CD14-positive monocyte (primary cell): ENCODE results near the gene MYCBP2. TPM values are rescaled to one million over a fixed set of nuclear protein-coding genes. Genes with fewer than 3 reads are reported as not detected.

ENCODE experiments used
- DNase-seq, 3 donors: peaks; one replicate each; pipeline ENCODE4 v3.0.0-alpha.2; 2011 to 2022
- H2AFZ ChIP-seq: 2 replicates; pipeline ENCODE4 v1.6.0; 2012; ENCODE audit warnings: mild to moderate bottlenecking, low read depth, low read length, inconsistent platforms; ENCODE audit not compliant: insufficient read depth, poor library complexity, severe bottlenecking
- H3K27ac ChIP-seq, 2 donors: 1 replicate in 1 of 2; 2 replicates in 1 of 2; pipeline ENCODE4 v1.5.1; 2012 to 2013; ENCODE audit warnings: low read length in 2 of 2, control low read depth in 1 of 2, inconsistent platforms in 1 of 2, low read depth in 1 of 2, mild to moderate bottlenecking in 1 of 2
- H3K27me3 ChIP-seq, 2 donors: one replicate each; pipeline versions ENCODE4 v1.6.0 to v1.6.1; 2011 to 2013; ENCODE audit warnings: low read length in 2 of 2; ENCODE audit not compliant: control insufficient read depth in 2 of 2, insufficient read depth in 2 of 2
- H3K36me3 ChIP-seq, 2 donors: replicated peaks in 1 of 2; 1 replicate in 1 of 2; 2 replicates in 1 of 2; pipeline versions ENCODE4 v1.5.1 to v1.6.1; 2012 to 2013; ENCODE audit warnings: low read length in 2 of 2, control low read depth in 1 of 2, inconsistent platforms in 1 of 2, mild to moderate bottlenecking in 1 of 2; ENCODE audit not compliant: insufficient read depth in 2 of 2, control insufficient read depth in 1 of 2
- H3K4me1 ChIP-seq, 2 donors: 1 replicate in 1 of 2; 2 replicates in 1 of 2; pipeline versions ENCODE4 v1.5.1 to v1.6.1; 2012 to 2013; ENCODE audit warnings: low read length in 2 of 2, control low read depth in 1 of 2, inconsistent platforms in 1 of 2, mild to moderate bottlenecking in 1 of 2, moderate library complexity in 1 of 2; ENCODE audit not compliant: insufficient read depth in 2 of 2, control insufficient read depth in 1 of 2
- H3K4me2 ChIP-seq: replicated peaks from 2 replicates; pipeline ENCODE3; 2012; ENCODE audit warnings: low read length, moderate library complexity, mild to moderate bottlenecking; ENCODE audit not compliant: poor library complexity, severe bottlenecking; ENCODE audit errors: extremely low read depth
- H3K4me3 ChIP-seq, 3 experiments: fragments of 200-600 bp in 1 of 3; sonication (generic) in 1 of 3; replicated peaks in 1 of 3; 1 replicate in 2 of 3; 2 replicates in 1 of 3; pipeline ENCODE4 v1.5.1; 2011 to 2013; ENCODE audit warnings: low read length in 3 of 3, mild to moderate bottlenecking in 3 of 3, control low read depth in 2 of 3, low read depth in 2 of 3, inconsistent platforms in 1 of 3, moderate library complexity in 1 of 3
- H3K79me2 ChIP-seq: 2 replicates; pipeline ENCODE4 v1.6.0; 2012; ENCODE audit warnings: mild to moderate bottlenecking, control low read depth, inconsistent platforms, low read length, moderate library complexity; ENCODE audit not compliant: insufficient read depth
- H3K9ac ChIP-seq: 2 replicates; pipeline ENCODE4 v1.6.0; 2017; ENCODE audit warnings: low read length, mild to moderate bottlenecking; ENCODE audit not compliant: insufficient read depth, poor library complexity, severe bottlenecking
- H3K9me3 ChIP-seq, 2 donors: replicated peaks in 1 of 2; 1 replicate in 1 of 2; 2 replicates in 1 of 2; pipeline versions ENCODE4 v1.5.1 to v1.6.1; 2012 to 2013; ENCODE audit warnings: low read length in 2 of 2, control low read depth in 1 of 2; ENCODE audit not compliant: control insufficient read depth in 1 of 2, insufficient read depth in 1 of 2
- H4K20me1 ChIP-seq: 2 replicates; pipeline ENCODE4 v1.6.0; 2012; ENCODE audit warnings: mild to moderate bottlenecking, low read length, control low read depth, moderate library complexity; ENCODE audit not compliant: insufficient read depth
- H3K27ac Mint-ChIP-seq, 7 donors: one replicate each; pipeline ENCODE4 v1.8.0; 2020; ENCODE audit warnings: mild to moderate bottlenecking in 7 of 7, mixed read lengths in 7 of 7, moderate library complexity in 6 of 7, inconsistent platforms in 2 of 7
- H3K27me3 Mint-ChIP-seq, 3 donors: one replicate each; pipeline ENCODE4 v1.8.0; 2021 to 2022; ENCODE audit warnings: low read depth in 3 of 3, mild to moderate bottlenecking in 3 of 3, mixed read lengths in 3 of 3, moderate library complexity in 3 of 3, inconsistent platforms in 1 of 3
- H3K36me3 Mint-ChIP-seq, 2 donors: one replicate each; pipeline ENCODE4 v1.8.0; 2020; ENCODE audit warnings: mixed read lengths in 2 of 2, inconsistent platforms in 1 of 2, mild to moderate bottlenecking in 1 of 2
- H3K4me1 Mint-ChIP-seq: one replicate; pipeline ENCODE4 v1.8.0; 2020; ENCODE audit warnings: mild to moderate bottlenecking, mixed read lengths
- H3K4me3 Mint-ChIP-seq, 2 donors: one replicate each; pipeline ENCODE4 v1.8.0; 2020; ENCODE audit warnings: mild to moderate bottlenecking in 2 of 2, mixed read lengths in 2 of 2, moderate library complexity in 1 of 2
- H3K9me3 Mint-ChIP-seq, 7 donors: one replicate each; pipeline ENCODE4 v1.8.0; 2020 to 2022; ENCODE audit warnings: mixed read lengths in 7 of 7, mild to moderate bottlenecking in 6 of 7, moderate library complexity in 6 of 7, inconsistent platforms in 2 of 7
- CTCF ChIP-seq: fragments of 200-600 bp; IDR thresholded peaks from one replicate; pipeline ENCODE4 v1.8.0; 2022; ENCODE audit warnings: antibody characterized with exemption, mild to moderate bottlenecking
- WGBS: methylation state at CpG from one replicate; pipeline ENCODE4 v1.1.5; 2013; ENCODE audit warnings: missing lambda C conversion rate; ENCODE audit not compliant: insufficient coverage; 5-methylcytosine and 5-hydroxymethylcytosine counted together
- intact Hi-C, 2 donors: fragments of 100-400 bp; cut with micrococcal nuclease; formaldehyde crosslinking; loops; one replicate each; pipeline versions ENCODE4 v1.15.0 to v1.15.1; 2023
- polyA plus RNA-seq, 3 donors: library from polyadenylated mRNA; depleted of rRNA in 1 of 3; unstranded in 2 of 3; stranded (reverse) in 1 of 3; fragments of 300-500 nt in 2 of 3; fragments of >200 nt in 1 of 3; fragmentation: Illumina TruSeq in 2 of 3; gene quantifications; 1 replicate in 2 of 3; 2 replicates in 1 of 3; pipeline ENCODE4 v1.2.3, GENCODE V29; 2012 to 2021

The MYCBP2 gene
- polyA plus RNA-seq, 3 donors = 7.6 to 51.5 (median 14.4) TPM

- Histone ChIP-seq H3K36me3 (peaks cover 88 to 100% of the 10 kb centered on the region in 2 donors), H3K27ac (no peak overlapping the region), H4K20me1 (peaks cover 20% of the 10 kb centered on the region), H2AFZ (no peak overlapping the region), H3K4me1 (no peaks in the 10 kb centered on the region), H3K9me3 (no peaks in the 10 kb centered on the region), H3K4me2 (no peak overlapping the region), H3K27me3 (no peaks in the 10 kb centered on the region), H3K9ac (no peak overlapping the region), H3K79me2 (no peaks in the 10 kb centered on the region), H3K4me3 (no peak overlapping the region)
- Mint-ChIP-seq H3K9me3 (no peaks in the 10 kb centered on the region), H3K4me1 (no peaks in the 10 kb centered on the region), H3K4me3 (no peak overlapping the region), H3K27me3 (peaks cover 0 to 2% (median 0%) of the 10 kb centered on the region in 3 donors), H3K27ac (no peak overlapping the region), H3K36me3 (peaks cover 50 to 61% of the 10 kb centered on the region in 2 donors)
- DNase-seq = no peak
- intact Hi-C loops = no loop called here
- WGBS = 66% methylated on average over 3 of the region's 4 CpGs
- TF ChIP-seq CTCF = no peak
Observed at GRCh38 chr13:77218274-77218673, 108.6 kb downstream of the MYCBP2 start.

- H3K4me3 ChIP-seq = no peak overlapping the region
- no peak for DNase-seq
- H3K4me1 ChIP-seq = no peaks in the 10 kb centered on the region
- Mint-ChIP-seq H3K36me3 (peaks cover 54 to 63% of the 10 kb centered on the region in 2 donors), H3K4me3 (no peak overlapping the region), H3K9me3 (no peaks in the 10 kb centered on the region), H3K27ac (peak overlapping the region in 1 of 7 donors; percentile 74), H3K4me1 (no peaks in the 10 kb centered on the region), H3K27me3 (peaks cover 0 to 2% (median 0%) of the 10 kb centered on the region in 3 donors)
- H3K9me3 ChIP-seq = no peaks in the 10 kb centered on the region
- H3K36me3 ChIP-seq = peaks cover 87 to 100% of the 10 kb centered on the region in 2 donors
- intact Hi-C loops = no loop called here
- no CpG with 5 or more reads among the region's 2 CpGs for WGBS
- H3K27me3 ChIP-seq = no peaks in the 10 kb centered on the region
- no peak overlapping the region for H2AFZ ChIP-seq
- H3K9ac ChIP-seq = no peak overlapping the region
- H3K79me2 ChIP-seq = no peaks in the 10 kb centered on the region
- peaks cover 11% of the 10 kb centered on the region for H4K20me1 ChIP-seq
- H3K27ac ChIP-seq = no peak overlapping the region
- TF ChIP-seq CTCF = no peak
- no peak overlapping the region for H3K4me2 ChIP-seq
Observed at GRCh38 chr13:77215543-77215942, 111.4 kb downstream of the MYCBP2 start.
